Endometrium (tissue), 2 donors: Measurements from ENCODE around the gene FAM3C.
"Not testable (repeated sequence)": the region's sequence is repeated elsewhere in the genome, so short reads cannot be mapped to it uniquely, and the experiment has no call there.

ENCODE experiments used
- FAIRE-seq: peaks from 2 replicates; lab custom pipeline; 2012; peaks lifted over from hg19 to GRCh38; lab: Jason Lieb, UNC
- donor health status: control.
- donor health status: control.

The FAM3C gene

GRCh38 chr7:121395961-121396757 lies at the start of gene FAM3C:
TSS of gene FAM3C (minus strand) at chr7:121396308. CDS start at chr7:121382969, 13,339 bp downstream.
- FAIRE-seq, result no peak

DNA sequence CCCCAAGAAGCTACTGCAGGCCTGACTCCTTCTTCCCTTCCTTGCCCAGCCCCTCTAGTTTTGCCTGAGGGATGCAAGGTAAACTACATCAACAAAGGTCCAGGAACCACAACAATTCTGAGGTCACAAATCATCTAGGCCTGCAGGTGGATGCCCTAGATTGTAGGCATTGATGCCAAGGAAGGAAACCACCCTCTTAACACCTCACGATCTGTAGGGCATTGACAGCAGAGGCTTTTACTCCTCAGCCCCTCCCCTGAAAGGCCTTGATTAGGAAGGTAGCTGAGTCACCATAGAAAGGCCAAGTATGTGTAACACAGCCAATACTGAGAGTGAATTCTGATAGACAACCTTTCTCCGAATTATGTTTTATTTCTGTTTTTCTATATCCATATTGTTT lies 46.7 kb upstream of the FAM3C start:
- no peak for FAIRE-seq

- FAIRE-seq, result no peak
These were observed 44.9 kb upstream of the FAM3C start for GRCh38 chr7:121440857-121441503.

DNA sequence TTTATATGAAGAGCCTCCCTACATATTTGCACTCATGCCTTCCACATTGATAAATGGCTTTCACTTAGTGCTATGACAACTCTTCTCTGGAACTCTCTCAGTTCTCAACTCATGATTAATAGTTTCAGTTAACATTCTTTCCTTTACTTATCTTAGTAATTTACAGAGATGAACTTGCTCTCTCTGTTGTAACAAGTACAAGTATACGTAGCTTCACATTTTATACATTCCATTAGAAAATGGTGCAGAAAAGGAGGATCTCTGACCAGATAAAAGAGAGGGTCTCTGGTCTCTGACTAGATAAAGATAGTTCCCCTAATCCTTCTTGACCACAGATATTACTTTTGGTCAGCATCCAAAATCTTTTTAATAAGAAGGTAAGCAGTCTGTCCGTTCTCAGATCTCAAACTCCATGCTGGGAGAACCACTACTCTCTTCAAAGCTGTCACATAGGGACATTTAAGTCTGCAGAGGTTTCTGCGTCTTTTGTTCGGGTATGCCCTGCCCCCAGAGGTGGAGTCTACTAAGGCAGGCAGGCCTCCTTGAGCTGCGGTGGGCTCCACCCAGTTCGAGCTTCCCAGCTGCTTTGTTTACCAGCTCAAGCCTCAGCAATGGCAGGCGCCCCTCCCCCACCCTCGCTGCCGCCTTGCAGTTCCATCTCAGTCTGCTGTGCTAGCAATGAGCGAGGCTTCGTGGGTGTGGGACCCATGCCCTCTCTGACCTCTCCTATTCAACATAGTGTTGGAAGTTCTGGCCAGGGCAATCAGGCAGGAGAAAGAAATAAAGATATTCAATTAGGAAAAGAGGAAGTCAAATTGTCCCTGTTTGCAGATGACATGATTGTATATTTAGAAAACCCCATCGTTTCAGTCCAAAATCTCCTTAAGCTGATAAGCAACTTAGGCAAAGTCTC lies 42.2 kb upstream of the FAM3C start:
- FAIRE-seq, result not testable (repeated sequence)

- FAIRE-seq, result no peak
These were observed 41.4 kb upstream of the FAM3C start for GRCh38 chr7:121437470-121437869.

DNA sequence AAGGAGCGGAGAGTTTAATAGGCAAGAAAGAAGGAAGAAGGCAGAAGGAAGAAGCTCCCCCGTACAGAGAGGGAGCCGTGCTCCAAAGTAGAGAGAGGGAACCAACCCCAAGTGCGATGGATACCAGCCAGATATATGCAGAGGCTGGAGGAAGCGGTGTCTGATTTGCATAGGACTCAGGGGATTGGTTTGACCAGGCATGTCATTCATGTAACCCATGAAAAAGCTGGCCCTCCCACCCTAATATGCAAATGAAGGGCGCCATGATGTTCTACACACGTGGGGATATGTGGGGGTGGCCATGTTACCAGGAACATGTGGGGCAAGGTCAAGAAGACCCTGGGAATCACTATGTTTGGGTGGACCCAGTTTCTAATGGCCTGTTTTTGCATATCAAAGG lies 40.6 kb upstream of the FAM3C start:
- FAIRE-seq, result no peak

GRCh38 chr7:121436136-121436535 lies 40.0 kb upstream of the FAM3C start:
- FAIRE-seq, result no peak

GRCh38 chr7:121433775-121434174 lies 37.7 kb upstream of the FAM3C start:
- FAIRE-seq, result no peak

DNA sequence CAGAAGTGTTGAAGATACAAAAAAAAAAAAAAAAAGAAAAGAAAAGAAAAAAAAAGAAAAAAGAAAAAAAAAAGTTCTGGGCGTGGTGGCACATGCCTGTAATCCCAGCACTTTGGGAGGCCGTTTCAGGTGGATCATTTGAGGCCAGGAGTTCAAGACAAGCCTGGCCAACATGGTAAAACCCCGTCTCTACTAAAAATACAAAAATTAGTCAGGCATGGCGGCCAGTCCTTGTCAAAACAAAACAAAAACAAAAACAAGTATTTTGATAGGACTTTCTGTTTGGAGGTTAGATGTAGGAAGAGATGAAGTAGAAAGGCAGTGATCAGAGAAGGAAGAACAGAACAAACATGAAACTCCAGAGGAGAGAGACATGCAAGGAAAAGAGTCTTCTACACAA lies 36.4 kb upstream of the FAM3C start:
- FAIRE-seq, result not testable (repeated sequence)

GRCh38 chr7:121431996-121432395 lies 35.9 kb upstream of the FAM3C start:
- no peak for FAIRE-seq

DNA sequence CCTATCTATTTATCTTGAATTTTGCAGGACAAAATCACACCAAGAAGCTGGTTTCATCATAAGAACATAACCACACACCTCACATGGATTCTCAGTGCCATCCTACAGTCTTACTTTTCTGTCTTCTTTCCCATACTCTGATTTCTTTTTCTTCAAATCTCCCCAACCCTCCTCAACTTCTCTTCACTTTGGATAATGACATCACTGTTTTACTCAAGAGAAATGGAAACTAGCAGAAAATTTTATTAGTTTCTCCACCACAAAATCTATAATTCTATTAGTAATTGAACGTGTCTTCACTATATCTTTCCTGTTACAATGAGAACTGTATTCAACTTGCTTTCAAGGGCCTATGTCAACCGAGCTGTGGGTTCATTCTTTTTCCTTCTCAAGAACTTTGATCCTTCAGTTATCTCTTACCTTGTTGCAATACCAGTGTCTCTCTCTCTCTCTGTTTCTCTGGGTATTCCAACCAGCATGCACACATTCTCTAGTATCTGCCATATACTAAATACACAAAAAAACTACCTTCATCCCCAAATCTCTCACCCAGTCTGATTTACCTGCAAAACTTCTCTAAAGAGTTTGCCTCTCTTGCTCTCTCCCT lies 35.4 kb upstream of the FAM3C start:
- FAIRE-seq, result no peak

GRCh38 chr7:121430558-121430957 lies 34.5 kb upstream of the FAM3C start:
- FAIRE-seq, result no peak

DNA sequence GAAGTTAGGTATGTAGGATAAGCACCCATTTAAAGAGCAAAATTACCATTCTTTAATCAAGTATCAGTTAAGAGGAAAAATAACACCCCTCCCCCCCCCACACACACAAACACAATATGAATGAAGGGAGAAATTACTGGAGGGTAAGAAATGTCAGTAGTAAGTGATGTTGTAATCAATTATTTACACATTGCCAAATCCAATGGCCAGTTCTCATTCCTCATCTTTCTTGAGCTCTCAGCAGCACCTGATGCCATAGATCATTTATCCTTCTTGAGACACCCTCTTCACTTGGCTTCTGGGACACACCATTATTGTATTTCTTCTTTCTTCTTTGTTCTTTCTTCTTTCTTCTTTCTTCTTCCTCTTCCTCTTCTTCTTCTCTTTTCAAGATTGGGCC lies 33.7 kb upstream of the FAM3C start:
- FAIRE-seq, result no peak

DNA sequence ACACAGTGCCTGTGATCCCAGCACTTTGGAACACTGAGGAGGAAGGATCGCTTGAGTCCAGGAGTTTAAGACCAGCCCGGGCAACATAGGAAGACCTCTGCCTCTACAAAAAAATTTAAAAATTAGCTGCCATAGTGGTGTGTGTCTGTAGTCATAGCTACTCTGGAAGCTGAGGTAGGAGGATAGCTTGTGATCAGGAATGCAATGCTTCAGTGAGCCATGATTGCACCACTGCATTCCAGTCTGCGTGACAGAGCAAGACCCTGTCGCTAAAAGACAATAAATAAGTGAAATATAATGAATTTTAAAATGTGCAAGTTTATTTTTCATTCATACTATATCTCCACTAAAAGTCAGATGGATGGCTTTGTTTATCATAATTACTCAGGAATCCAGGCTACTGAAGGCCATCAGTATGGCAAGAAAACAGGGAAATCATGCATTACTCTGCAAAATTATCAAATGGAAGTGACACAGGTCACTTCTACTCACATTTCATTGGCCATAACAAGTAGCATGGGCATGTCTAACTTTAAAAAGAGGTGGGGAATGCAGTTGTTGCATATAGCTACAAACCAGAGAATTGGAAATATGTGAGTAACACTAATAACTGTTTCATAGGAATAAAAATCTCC lies 32.9 kb upstream of the FAM3C start:
- FAIRE-seq, result no peak

GRCh38 chr7:121421743-121422142 lies 25.6 kb upstream of the FAM3C start:
- not testable (repeated sequence) for FAIRE-seq

- FAIRE-seq, result no peak
These were observed 24.9 kb upstream of the FAM3C start for GRCh38 chr7:121420976-121421375.

GRCh38 chr7:121419201-121420148 lies 23.4 kb upstream of the FAM3C start:
- FAIRE-seq, result no peak

GRCh38 chr7:121416533-121416932 lies 20.4 kb upstream of the FAM3C start:
- no peak for FAIRE-seq

GRCh38 chr7:121414436-121414835 lies 18.3 kb upstream of the FAM3C start:
- no peak for FAIRE-seq

DNA sequence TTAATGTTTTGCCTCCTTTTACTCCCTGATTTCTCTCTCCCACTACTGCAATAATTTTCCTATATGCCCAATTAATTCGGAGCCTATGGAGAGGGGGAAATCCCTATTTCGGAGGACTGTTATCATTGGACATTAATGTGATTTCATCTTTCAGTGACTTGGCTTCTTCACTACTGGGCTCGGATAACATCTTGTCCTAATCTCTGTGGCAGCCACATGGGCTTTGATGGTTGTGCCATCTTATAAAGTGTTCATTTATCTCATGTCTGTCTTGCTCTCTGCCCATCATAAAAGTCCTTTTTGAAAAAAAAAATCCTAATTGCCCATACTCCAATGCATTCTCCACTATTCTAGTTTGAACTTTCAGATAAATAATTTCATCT lies 15.5 kb upstream of the FAM3C start:
- FAIRE-seq, result no peak
